ENCODE results near the gene GTF2IRD1. TPM values are rescaled to one million over a fixed set of nuclear protein-coding genes. Genes with fewer than 3 reads are reported as not detected.
A peak's percentile ranks its signal among the peaks of the same experiment; 100 is the strongest.

Gene GTF2IRD1
- total and polyA plus RNA-seq, 9 of the 15 experiments (the other 6 are each of a cell fraction or from before 2014, with no cell fraction given) = 9.1 to 30.2 (median 14.0) TPM

GRCh38 chr7:74584160-74584954, 130.7 kb downstream of the GTF2IRD1 start (continued):
- no peak for TF ChIP-seq ZNF224 (CRISPR knock-in tag; IDR thresholded peaks at IDR 0.05)
- TF ChIP-seq HNRNPH1 (optimal IDR thresholded peaks at IDR 0.05; ENCODE audit: low read depth, low read length) = no peak
- 0 out of 2 replicates have a peak, but pooled peaks have one; percentile 38 for TF ChIP-seq ZNF584 (CRISPR knock-in tag; IDR thresholded peaks at IDR 0.05; ENCODE audit: low read depth)
- 0 out of 2 replicates have a peak, but pooled peaks have one; percentile 27 for TF ChIP-seq ZNF134 (CRISPR knock-in tag; conservative IDR thresholded peaks at IDR 0.05)
- peak; percentile 97 to 100 for TF ChIP-seq RCOR1 (IDR thresholded peaks at IDR 0.05; ENCODE audit: borderline replicate concordance in 1 of 2, low read depth in 2 of 2, low read length in 2 of 2)
- TF ChIP-seq MTA3 (IDR thresholded peaks at IDR 0.05; ENCODE audit: borderline replicate concordance) = peak; percentile 45; the same call in 1 of the 2 replicates
- TF ChIP-seq SPI1 (IDR thresholded peaks at IDR 0.05; ENCODE audit: borderline replicate concordance, low read depth, low read length) = no peak
- peak; percentile 92 for TF ChIP-seq DPF2 (IDR thresholded peaks at IDR 0.05)
- TF ChIP-seq ZKSCAN8 (CRISPR knock-in tag; IDR thresholded peaks at IDR 0.05) = peak; percentile 38; the same call in 1 of the 2 replicates
- TF ChIP-seq ATF7 (IDR thresholded peaks at IDR 0.05) = peak; percentile 71
- TF ChIP-seq ZNF444 (CRISPR knock-in tag; IDR thresholded peaks at IDR 0.05) = no peak
- no peak; the same call in 1 of the 2 replicates for TF ChIP-seq TARDBP (IDR thresholded peaks at IDR 0.05)
- TF ChIP-seq BCOR (IDR thresholded peaks at IDR 0.05) = peak; percentile 85
- TF ChIP-seq NFIC (IDR thresholded peaks at IDR 0.05) = peak; percentile 79
- TF ChIP-seq RBM34 (IDR thresholded peaks at IDR 0.05; ENCODE audit: borderline replicate concordance, insufficient read depth, low read length) = no peak
- TF ChIP-seq ELF1 (tag; IDR thresholded peaks at IDR 0.05) = peak; percentile 60; the same call in 1 of the 2 replicates
- no peak for TF ChIP-seq NR4A1 (CRISPR knock-in tag; IDR thresholded peaks at IDR 0.05)
- TF ChIP-seq NR4A1 (tag; IDR thresholded peaks at IDR 0.05) = peak; percentile 71; the same call in 1 of the 2 replicates
- TF ChIP-seq RERE (CRISPR knock-in tag; IDR thresholded peaks at IDR 0.05; ENCODE audit: borderline replicate concordance) = no peak
- TF ChIP-seq MEIS2 (IDR thresholded peaks at IDR 0.05; ENCODE audit: partially characterized antibody) = peak; percentile 92
- TF ChIP-seq POU5F1 (IDR thresholded peaks at IDR 0.05; ENCODE audit: borderline replicate concordance, low read depth, low read length, partially characterized antibody) = no peak
- peak; percentile 71; the same call in 1 of the 2 replicates for TF ChIP-seq MTA1 (IDR thresholded peaks at IDR 0.05; ENCODE audit: borderline replicate concordance)
- 0 out of 2 replicates have a peak, but pooled peaks have one; percentile 24 for TF ChIP-seq GABPB1 (CRISPR knock-in tag; IDR thresholded peaks at IDR 0.05)
- no peak for TF ChIP-seq ZBTB7A (IDR thresholded peaks at IDR 0.05; ENCODE audit: borderline replicate concordance, control insufficient read depth, low read depth, low read length)
